GM21723 (cell line): Measurements from ENCODE around the gene SLC35C1.

Experiments
- ATAC-seq: cut with Tn5 transposase; IDR thresholded peaks from one replicate; pipeline ENCODE4 v1.9.1; 2021; ENCODE audit warnings: mild to moderate bottlenecking, moderate library complexity; ENCODE audit not compliant: unreplicated experiment

The SLC35C1 gene

DNA sequence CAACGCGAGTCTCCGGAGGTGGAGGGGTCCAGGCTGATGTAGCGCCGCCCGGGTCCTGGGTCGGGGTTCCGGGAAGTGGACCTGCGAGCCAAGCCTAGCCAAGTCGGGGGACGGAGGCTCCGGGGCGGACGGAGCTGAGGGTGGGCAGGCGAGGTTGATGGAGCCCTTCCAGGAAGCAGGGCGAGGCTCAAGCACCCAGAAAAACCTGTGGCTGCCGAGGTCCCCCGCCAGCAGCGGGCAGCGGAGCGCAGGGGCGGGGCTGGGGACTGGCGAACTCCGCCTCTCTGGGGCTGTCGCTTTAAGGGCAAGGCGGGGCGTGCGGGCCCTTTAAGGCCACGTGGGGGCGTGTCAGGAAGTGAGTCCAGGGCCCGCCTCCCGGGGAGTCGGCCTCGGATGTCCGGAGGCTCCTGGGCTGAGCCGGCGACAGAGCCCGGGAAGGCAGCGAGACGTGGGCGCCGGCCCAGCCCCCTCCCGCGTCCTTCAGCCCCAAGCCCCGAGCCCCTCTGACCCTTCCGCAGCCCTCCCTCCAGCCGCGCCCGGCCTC is at the start of gene SLC35C1:
TSS of gene SLC35C1 (plus strand) at position 389 of the 544 bp plus-strand sequence. CDS start 653 bp downstream, outside the sequence.
- ATAC-seq: peak; percentile 96

GRCh38 chr11:45755281-45755859 is 49.6 kb upstream of the SLC35C1 start:
- no peak for ATAC-seq

- no peak for ATAC-seq
Measured at GRCh38 chr11:45756384-45757010, 48.5 kb upstream of the SLC35C1 start.

DNA sequence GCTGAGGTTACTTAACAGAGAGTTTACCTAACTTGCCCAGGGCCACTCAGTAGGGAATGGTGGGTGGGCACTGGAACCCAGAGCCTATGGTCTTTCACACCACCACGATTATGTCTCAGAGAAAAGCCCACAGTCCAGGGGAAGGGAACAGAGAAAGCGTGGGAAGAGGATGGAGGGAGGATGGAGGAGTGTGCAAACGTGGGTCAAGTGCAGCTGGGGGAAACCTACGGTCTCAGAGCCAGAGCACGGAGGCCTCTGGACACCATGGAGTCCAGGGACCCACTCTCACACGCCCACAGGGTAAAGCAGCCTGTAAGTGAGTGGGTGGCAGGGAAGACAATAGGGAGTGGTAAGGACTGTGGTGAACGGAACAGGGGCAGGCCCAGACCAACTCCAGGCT is 47.3 kb upstream of the SLC35C1 start:
- no peak for ATAC-seq

DNA sequence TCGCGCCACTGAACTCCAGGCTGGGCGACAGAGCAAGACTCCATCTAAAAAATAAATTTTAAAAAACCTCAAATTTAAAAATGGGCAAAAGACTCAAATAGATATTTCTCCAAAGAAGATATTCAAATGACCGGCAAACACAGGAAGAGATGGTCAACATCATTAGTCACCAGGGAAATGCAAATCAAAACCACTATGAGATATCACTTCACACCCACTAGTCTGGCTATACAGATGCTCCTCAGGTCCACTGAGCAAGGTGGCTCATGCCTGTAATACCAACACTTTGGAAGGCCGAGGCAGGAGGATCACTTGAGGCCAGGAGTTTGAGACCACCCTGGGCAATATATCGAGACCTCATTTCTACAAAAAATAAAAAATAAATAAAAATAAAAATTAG is 43.3 kb upstream of the SLC35C1 start:
- ATAC-seq: no peak

GRCh38 chr11:45765107-45765668 is 39.8 kb upstream of the SLC35C1 start:
- no peak for ATAC-seq

GRCh38 chr11:45765836-45766235 is 39.1 kb upstream of the SLC35C1 start:
- ATAC-seq: no peak

DNA sequence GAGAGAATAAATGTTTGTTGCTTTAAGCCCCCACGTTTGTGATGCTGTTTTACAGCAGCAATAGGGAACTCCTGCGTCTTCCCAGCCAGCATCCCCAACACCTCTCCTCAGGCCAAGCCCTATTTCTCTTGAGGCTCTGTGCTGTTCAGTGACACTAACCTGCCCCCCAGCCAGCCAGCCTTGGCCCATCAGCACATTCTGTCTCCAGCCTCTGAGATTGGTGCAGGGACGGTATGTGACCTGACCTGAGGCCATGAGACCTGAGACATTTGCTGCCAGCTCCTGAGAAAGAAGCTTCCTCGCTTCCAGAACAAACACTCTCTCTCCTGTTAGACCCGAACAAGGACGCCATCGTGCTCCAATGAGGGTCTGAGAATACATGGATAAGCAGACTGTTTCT is 38.5 kb upstream of the SLC35C1 start:
- no peak for ATAC-seq

GRCh38 chr11:45768486-45768885 is 36.5 kb upstream of the SLC35C1 start:
- ATAC-seq: no peak

- ATAC-seq: no peak
Measured at GRCh38 chr11:45769960-45770359, 35.0 kb upstream of the SLC35C1 start.

- peak; percentile 55 for ATAC-seq
Measured at GRCh38 chr11:45771193-45771565, 33.8 kb upstream of the SLC35C1 start.

DNA sequence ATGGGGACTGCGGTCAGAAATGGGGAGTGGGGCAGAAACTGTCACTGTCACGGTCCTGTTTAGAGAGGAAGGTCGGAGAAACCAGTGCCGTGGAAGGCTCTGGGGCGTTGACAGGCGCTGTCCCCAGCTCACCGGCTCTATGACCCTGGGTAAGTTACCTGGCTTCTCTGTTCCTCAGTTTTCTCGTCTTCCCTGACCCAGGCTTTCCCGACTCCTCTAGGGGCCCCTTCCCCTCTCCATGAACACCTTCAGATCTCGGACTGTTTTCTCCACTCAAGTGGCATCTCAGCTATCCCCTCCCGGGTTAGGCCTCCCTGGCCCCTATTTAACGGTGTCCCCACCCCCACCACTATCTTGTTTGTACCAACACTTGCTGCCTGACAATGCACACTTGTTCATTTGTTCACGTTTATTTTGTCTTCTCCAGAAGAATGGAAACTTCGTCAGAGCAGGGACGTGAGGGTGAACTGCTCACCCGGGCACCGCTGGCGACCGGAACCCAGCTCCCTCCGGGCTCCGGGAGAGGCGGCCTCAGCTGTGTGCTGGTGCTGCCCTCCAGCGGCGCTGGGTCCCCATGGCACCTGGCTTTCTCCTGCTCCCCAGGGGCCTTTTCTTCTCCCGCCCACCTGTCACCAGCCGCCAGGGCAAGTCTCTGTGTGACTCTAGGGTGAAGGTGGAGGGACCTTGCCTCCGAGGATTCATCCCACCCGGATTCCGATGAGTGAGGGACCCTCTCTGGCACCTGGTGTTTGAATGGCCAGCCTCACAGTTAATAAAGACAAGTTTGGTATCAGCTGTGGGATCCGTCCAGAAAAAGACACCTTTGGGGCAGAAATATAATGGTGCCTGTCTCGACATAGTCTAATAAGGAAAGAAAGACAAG is 33.1 kb upstream of the SLC35C1 start:
- peak; percentile 78 for ATAC-seq

DNA sequence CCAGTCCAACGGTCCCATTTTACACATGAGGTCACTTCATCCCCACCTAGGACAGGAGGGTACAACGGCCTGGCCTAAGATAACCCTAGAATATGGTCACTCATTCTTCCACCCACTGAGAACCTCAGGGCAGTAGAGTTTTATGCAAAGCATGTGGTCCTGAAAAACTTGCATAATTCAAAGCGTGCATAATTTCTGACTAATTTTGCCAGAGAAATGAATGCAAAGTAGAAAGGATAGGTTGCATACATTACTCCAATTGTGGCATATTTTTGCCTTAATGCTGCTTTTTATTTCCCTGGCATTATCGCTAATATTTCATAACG is 32.5 kb upstream of the SLC35C1 start:
- no peak for ATAC-seq

DNA sequence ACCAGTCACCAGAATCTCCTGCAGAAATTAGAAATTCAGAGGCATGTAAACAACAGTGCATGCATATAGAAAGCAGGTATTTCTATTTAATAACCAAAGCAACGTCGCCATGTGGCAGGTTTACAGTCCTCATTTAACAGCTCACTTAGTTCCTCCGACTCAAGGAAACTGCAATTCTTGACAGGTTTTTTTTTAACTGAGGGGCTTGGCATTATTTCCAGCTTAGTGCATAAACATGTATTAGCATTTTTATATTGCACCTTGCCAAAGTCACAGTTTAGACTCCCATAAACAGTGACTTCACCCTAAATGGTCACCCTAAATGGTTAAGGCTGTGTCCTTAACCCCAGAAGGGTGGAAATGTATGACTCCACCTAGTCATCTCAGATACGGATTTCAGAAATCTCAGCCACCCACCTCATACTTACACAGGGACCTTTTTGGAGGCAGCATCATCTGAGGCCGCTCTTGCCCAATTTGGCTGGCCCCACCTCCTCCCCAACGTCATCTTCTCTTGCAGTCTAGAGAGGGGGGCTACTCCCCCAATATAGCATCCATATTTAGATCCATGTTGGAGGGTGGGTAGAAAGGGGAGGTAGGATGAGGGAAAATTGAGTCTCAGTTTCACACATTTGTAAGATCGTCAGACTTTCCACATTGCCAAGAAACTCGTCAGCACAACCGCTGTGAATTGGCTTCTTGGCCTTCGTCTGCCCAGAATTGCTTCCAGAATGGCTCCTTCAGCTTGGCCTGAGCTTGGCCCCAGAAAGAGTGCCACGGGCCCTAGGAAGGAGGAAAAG is 31.8 kb upstream of the SLC35C1 start:
- no peak for ATAC-seq

DNA sequence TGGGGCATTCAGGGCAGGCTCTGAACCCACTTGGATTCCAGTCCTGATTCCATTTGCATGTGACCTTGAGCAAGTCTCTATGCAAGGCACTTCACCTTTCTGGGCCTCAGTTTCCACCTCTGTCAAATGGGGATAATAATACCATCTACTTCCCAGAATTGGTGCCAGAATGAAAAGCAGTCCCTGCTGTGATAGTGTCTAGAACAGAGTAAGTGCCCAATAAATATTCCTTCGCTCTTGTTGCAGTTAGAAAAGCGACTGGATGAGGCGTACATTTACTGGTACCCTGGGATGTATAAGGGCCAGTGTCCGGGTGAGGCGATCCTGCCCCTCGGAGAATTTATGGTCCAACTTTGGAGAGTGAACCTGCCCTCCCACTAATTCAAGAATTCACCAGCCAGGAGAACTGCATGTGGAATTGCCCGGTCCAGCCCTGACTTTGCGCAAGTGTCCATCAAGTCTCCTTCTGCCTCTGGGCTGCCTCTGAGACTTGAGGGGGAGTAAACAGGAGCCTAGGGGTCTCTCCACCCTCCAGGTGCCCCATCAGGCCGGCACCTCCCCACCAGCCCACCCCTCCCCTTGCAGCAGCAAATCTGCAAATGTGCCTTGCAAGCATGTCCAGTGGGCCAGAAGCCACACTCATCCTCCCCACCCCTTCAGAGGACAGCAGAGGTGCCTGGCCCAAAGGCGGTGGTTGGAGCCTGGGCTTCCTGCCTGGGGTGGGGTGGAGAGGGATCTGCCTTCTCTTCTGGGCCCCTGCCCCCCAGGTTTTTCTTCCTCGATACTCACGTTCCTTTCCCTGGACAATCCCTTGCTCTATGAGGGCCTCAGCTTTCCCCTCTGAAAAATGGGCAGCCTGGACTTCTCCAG is 30.9 kb upstream of the SLC35C1 start:
- no peak for ATAC-seq

GRCh38 chr11:45774786-45775185 is 30.2 kb upstream of the SLC35C1 start:
- no peak for ATAC-seq

GRCh38 chr11:45777127-45777969 is 27.6 kb upstream of the SLC35C1 start:
- ATAC-seq: no peak

GRCh38 chr11:45778341-45778740 is 26.6 kb upstream of the SLC35C1 start:
- no peak for ATAC-seq

- no peak for ATAC-seq
Measured at GRCh38 chr11:45779602-45780001, 25.3 kb upstream of the SLC35C1 start.
